ENCODE measurements around the gene AARS2. TPM values are rescaled to one million over a fixed set of nuclear protein-coding genes. Genes with fewer than 3 reads are reported as not detected.

Gene AARS2
- total RNA-seq, 1 experiment from 2014 or later: 28.9 TPM

DNA sequence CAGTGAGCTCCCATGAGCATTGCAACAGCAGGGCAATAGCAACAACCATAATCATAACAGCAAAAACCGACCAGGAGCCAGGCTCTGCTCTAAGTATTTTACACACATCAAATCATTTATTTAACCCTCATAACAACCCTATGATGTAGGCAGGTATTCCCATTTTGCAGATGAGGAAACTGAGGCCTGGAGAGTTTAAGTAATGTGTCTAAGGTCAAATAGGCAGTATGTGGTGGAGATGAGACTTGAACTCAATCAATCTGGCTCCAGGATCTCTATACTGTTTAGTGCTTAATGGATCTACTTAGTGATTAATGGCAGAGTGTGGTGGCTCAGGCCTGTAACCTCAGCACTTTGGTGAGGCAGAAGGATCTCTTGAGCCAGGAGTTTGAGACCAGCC lies 39.5 kb downstream of the AARS2 start (continued):
- no peak for TF ChIP-seq NR1H2 (CRISPR knock-in tag; IDR thresholded peaks at IDR 0.05)
- TF ChIP-seq, protein P1, sequence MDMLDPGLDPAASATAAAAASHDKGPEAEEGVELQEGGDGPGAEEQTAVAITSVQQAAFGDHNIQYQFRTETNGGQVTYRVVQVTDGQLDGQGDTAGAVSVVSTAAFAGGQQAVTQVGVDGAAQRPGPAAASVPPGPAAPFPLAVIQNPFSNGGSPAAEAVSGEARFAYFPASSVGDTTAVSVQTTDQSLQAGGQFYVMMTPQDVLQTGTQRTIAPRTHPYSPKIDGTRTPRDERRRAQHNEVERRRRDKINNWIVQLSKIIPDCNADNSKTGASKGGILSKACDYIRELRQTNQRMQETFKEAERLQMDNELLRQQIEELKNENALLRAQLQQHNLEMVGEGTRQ (CRISPR knock-in tag; IDR thresholded peaks at IDR 0.05): no peak
- TF ChIP-seq ZNF232 (CRISPR knock-in tag; IDR thresholded peaks at IDR 0.05): no peak
- no peak for TF ChIP-seq TEAD1 (CRISPR knock-in tag; IDR thresholded peaks at IDR 0.05)
- TF ChIP-seq, protein P2, sequence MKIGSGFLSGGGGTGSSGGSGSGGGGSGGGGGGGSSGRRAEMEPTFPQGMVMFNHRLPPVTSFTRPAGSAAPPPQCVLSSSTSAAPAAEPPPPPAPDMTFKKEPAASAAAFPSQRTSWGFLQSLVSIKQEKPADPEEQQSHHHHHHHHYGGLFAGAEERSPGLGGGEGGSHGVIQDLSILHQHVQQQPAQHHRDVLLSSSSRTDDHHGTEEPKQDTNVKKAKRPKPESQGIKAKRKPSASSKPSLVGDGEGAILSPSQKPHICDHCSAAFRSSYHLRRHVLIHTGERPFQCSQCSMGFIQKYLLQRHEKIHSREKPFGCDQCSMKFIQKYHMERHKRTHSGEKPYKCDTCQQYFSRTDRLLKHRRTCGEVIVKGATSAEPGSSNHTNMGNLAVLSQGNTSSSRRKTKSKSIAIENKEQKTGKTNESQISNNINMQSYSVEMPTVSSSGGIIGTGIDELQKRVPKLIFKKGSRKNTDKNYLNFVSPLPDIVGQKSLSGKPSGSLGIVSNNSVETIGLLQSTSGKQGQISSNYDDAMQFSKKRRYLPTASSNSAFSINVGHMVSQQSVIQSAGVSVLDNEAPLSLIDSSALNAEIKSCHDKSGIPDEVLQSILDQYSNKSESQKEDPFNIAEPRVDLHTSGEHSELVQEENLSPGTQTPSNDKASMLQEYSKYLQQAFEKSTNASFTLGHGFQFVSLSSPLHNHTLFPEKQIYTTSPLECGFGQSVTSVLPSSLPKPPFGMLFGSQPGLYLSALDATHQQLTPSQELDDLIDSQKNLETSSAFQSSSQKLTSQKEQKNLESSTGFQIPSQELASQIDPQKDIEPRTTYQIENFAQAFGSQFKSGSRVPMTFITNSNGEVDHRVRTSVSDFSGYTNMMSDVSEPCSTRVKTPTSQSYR (CRISPR knock-in tag; IDR thresholded peaks at IDR 0.05): no peak
- TF ChIP-seq ELF4 (CRISPR knock-in tag; IDR thresholded peaks at IDR 0.05; ENCODE audit: low read depth): no peak
- TF ChIP-seq ZNF423 (CRISPR knock-in tag; IDR thresholded peaks at IDR 0.05): no peak
- no peak for TF ChIP-seq CBFB (CRISPR knock-in tag; IDR thresholded peaks at IDR 0.05; ENCODE audit: low read depth)
- TF ChIP-seq OVOL2 (CRISPR knock-in tag; IDR thresholded peaks at IDR 0.05; ENCODE audit: borderline replicate concordance): no peak
- TF ChIP-seq NR3C1 (CRISPR knock-in tag; conservative IDR thresholded peaks at IDR 0.05; ENCODE audit: low read depth): no peak
- no peak for TF ChIP-seq HMGA2 (CRISPR knock-in tag; IDR thresholded peaks at IDR 0.05)

DNA sequence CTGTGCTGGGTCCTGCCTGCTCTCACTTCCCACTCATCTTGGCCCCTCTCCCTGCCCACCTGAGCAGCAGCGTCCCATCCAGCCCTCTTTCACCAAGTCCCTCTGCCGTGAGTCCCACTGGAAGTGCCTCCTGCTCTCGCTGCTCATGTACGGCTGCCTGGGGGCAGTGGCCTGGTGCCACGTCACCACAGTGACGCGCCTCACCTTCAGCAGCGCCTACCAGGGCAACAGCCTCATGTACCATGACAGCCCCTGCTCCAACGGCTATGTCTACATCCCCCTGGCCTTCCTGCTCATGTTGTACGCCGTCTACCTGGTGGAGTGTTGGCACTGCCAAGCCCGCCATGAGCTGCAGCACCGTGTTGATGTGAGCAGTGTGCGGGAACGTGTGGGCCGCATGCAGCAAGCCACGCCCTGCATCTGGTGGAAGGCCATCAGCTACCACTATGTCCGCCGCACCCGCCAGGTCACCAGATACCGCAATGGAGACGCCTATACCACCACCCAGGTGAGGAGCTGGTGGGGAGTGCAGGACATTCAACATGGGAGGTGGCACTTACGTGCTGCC lies 40.1 kb downstream of the AARS2 start:
- CTCF ChIA-PET: interaction anchor here (0.5 to 3.0 kb wide), 3 partner anchors 16 to 40 kb away, joined by 3 to 18 read pairs (median 4); partner anchors contain the start of gene AARS2
- H3K27me3 Mint-ChIP-seq (ENCODE audit: low read depth): peaks cover 43% of the 10 kb centered on the region
- no peaks in the 10 kb centered on the region for H3K9me3 Mint-ChIP-seq
- DNase-seq (ENCODE audit: low spot score) (no peak), ATAC-seq (no peak)
- no peak overlapping the region for H3K4me3 Mint-ChIP-seq
- H3K36me3 Mint-ChIP-seq: no peaks in the 10 kb centered on the region
- H3K4me1 Mint-ChIP-seq: peaks cover 32% of the 10 kb centered on the region
- no peak overlapping the region for H3K27ac Mint-ChIP-seq
- POLR2A ChIA-PET: no interaction called here
- TF ChIP-seq FOXK1 (CRISPR knock-in tag; IDR thresholded peaks at IDR 0.05) (no peak), SMAD3 (CRISPR knock-in tag; IDR thresholded peaks at IDR 0.05; ENCODE audit: borderline replicate concordance) (no peak), ZNF396 (CRISPR knock-in tag; IDR thresholded peaks at IDR 0.05; ENCODE audit: borderline replicate concordance) (no peak), MXD4 (CRISPR knock-in tag; IDR thresholded peaks at IDR 0.05; ENCODE audit: borderline replicate concordance) (no peak), ZNF263 (CRISPR knock-in tag; IDR thresholded peaks at IDR 0.05; ENCODE audit: low read depth) (no peak)
- TF ChIP-seq, protein P3, sequence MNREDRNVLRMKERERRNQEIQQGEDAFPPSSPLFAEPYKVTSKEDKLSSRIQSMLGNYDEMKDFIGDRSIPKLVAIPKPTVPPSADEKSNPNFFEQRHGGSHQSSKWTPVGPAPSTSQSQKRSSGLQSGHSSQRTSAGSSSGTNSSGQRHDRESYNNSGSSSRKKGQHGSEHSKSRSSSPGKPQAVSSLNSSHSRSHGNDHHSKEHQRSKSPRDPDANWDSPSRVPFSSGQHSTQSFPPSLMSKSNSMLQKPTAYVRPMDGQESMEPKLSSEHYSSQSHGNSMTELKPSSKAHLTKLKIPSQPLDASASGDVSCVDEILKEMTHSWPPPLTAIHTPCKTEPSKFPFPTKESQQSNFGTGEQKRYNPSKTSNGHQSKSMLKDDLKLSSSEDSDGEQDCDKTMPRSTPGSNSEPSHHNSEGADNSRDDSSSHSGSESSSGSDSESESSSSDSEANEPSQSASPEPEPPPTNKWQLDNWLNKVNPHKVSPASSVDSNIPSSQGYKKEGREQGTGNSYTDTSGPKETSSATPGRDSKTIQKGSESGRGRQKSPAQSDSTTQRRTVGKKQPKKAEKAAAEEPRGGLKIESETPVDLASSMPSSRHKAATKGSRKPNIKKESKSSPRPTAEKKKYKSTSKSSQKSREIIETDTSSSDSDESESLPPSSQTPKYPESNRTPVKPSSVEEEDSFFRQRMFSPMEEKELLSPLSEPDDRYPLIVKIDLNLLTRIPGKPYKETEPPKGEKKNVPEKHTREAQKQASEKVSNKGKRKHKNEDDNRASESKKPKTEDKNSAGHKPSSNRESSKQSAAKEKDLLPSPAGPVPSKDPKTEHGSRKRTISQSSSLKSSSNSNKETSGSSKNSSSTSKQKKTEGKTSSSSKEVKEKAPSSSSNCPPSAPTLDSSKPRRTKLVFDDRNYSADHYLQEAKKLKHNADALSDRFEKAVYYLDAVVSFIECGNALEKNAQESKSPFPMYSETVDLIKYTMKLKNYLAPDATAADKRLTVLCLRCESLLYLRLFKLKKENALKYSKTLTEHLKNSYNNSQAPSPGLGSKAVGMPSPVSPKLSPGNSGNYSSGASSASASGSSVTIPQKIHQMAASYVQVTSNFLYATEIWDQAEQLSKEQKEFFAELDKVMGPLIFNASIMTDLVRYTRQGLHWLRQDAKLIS (CRISPR knock-in tag; IDR thresholded peaks at IDR 0.05; ENCODE audit: borderline replicate concordance): no peak
- TF ChIP-seq, protein P4, sequence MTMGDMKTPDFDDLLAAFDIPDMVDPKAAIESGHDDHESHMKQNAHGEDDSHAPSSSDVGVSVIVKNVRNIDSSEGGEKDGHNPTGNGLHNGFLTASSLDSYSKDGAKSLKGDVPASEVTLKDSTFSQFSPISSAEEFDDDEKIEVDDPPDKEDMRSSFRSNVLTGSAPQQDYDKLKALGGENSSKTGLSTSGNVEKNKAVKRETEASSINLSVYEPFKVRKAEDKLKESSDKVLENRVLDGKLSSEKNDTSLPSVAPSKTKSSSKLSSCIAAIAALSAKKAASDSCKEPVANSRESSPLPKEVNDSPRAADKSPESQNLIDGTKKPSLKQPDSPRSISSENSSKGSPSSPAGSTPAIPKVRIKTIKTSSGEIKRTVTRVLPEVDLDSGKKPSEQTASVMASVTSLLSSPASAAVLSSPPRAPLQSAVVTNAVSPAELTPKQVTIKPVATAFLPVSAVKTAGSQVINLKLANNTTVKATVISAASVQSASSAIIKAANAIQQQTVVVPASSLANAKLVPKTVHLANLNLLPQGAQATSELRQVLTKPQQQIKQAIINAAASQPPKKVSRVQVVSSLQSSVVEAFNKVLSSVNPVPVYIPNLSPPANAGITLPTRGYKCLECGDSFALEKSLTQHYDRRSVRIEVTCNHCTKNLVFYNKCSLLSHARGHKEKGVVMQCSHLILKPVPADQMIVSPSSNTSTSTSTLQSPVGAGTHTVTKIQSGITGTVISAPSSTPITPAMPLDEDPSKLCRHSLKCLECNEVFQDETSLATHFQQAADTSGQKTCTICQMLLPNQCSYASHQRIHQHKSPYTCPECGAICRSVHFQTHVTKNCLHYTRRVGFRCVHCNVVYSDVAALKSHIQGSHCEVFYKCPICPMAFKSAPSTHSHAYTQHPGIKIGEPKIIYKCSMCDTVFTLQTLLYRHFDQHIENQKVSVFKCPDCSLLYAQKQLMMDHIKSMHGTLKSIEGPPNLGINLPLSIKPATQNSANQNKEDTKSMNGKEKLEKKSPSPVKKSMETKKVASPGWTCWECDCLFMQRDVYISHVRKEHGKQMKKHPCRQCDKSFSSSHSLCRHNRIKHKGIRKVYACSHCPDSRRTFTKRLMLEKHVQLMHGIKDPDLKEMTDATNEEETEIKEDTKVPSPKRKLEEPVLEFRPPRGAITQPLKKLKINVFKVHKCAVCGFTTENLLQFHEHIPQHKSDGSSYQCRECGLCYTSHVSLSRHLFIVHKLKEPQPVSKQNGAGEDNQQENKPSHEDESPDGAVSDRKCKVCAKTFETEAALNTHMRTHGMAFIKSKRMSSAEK (CRISPR knock-in tag; IDR thresholded peaks at IDR 0.05; ENCODE audit: borderline replicate concordance): no peak
- TF ChIP-seq, protein P5, sequence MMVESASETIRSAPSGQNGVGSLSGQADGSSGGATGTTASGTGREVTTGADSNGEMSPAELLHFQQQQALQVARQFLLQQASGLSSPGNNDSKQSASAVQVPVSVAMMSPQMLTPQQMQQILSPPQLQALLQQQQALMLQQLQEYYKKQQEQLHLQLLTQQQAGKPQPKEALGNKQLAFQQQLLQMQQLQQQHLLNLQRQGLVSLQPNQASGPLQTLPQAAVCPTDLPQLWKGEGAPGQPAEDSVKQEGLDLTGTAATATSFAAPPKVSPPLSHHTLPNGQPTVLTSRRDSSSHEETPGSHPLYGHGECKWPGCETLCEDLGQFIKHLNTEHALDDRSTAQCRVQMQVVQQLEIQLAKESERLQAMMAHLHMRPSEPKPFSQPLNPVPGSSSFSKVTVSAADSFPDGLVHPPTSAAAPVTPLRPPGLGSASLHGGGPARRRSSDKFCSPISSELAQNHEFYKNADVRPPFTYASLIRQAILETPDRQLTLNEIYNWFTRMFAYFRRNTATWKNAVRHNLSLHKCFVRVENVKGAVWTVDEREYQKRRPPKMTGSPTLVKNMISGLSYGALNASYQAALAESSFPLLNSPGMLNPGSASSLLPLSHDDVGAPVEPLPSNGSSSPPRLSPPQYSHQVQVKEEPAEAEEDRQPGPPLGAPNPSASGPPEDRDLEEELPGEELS (CRISPR knock-in tag; IDR thresholded peaks at IDR 0.05): no peak
- TF ChIP-seq, protein P6, sequence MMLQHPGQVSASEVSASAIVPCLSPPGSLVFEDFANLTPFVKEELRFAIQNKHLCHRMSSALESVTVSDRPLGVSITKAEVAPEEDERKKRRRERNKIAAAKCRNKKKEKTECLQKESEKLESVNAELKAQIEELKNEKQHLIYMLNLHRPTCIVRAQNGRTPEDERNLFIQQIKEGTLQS (CRISPR knock-in tag; conservative IDR thresholded peaks at IDR 0.05): no peak; the same call in 1 of the 2 replicates
